Posterior cingulate gyrus (tissue), 11 donors: Measurements from ENCODE around the gene SMTNL1.

Experiments used
- DNase-seq, 10 donors: peaks; one replicate each; pipeline versions ENCODE4 v3.0.0 to v3.0.0-alpha.2; 2020 to 2021; ENCODE audit warnings: mixed read lengths in 3 of 10
- intact Hi-C: fragments of 100-400 bp; cut with DNase I; formaldehyde crosslinking; loops from one replicate; pipeline ENCODE4 v1.15.1; 2023

Gene SMTNL1

GRCh38 chr11:57542582-57542981 is 5.2 kb downstream of the SMTNL1 start:
- intact Hi-C loops: no loop called here
- DNase-seq: peak in 1 of 10 donors; percentile 37

- DNase-seq: peak in 1 of 10 donors; percentile 51
- intact Hi-C loops: no loop called here
Observed at GRCh38 chr11:57543593-57543992, 6.2 kb downstream of the SMTNL1 start.

- intact Hi-C loops: no loop called here
- no peak for DNase-seq
Observed at GRCh38 chr11:57544566-57544965, 7.2 kb downstream of the SMTNL1 start.

GRCh38 chr11:57545883-57546282 is 8.5 kb downstream of the SMTNL1 start:
- intact Hi-C loops: no loop called here
- peak in 1 of 10 donors; percentile 87 for DNase-seq

GRCh38 chr11:57546451-57546850 is 9.1 kb downstream of the SMTNL1 start:
- intact Hi-C loops: no loop called here
- DNase-seq: peak in 1 of 10 donors; percentile 81

- intact Hi-C loops: no loop called here
Observed at GRCh38 chr11:57546869-57547475, 9.6 kb downstream of the SMTNL1 start.

GRCh38 chr11:57547854-57548377 is 10.5 kb downstream of the SMTNL1 start:
- DNase-seq: peak in 1 of 10 donors; percentile 68

More at GRCh38 chr11:57546869-57547475, 9.6 kb downstream of the SMTNL1 start:
- no peak for DNase-seq

GRCh38 chr11:57549983-57550382 is 12.6 kb downstream of the SMTNL1 start:
- peak in 1 of 10 donors; percentile 52 for DNase-seq
- intact Hi-C loops: no loop called here

More at GRCh38 chr11:57547854-57548377, 10.5 kb downstream of the SMTNL1 start:
- intact Hi-C loops: no loop called here

GRCh38 chr11:57551941-57552340 is 14.5 kb downstream of the SMTNL1 start:
- DNase-seq: no peak
- intact Hi-C loops: no loop called here

- intact Hi-C loops: no loop called here
- DNase-seq: no peak
Observed at GRCh38 chr11:57552479-57552878, 15.1 kb downstream of the SMTNL1 start.

GRCh38 chr11:57555393-57555792 is 18.0 kb downstream of the SMTNL1 start:
- no peak for DNase-seq
- intact Hi-C loops: no loop called here

GRCh38 chr11:57556041-57556440 is 18.6 kb downstream of the SMTNL1 start:
- intact Hi-C loops: no loop called here
- DNase-seq: peak in 1 of 10 donors; percentile 31

GRCh38 chr11:57560146-57560545 is 22.8 kb downstream of the SMTNL1 start:
- intact Hi-C loops: no loop called here
- peak in 1 of 10 donors; percentile 11 for DNase-seq

GRCh38 chr11:57562596-57562995 is 25.2 kb downstream of the SMTNL1 start:
- DNase-seq: no peak
- intact Hi-C loops: no loop called here

GRCh38 chr11:57566005-57566904 is 28.9 kb downstream of the SMTNL1 start:
- intact Hi-C loops: loop anchor here (5.0 kb wide), 1 partner anchor 34 kb away; the partner anchor contains the start of gene TIMM10
- DNase-seq: peak in 1 of 10 donors; percentile 22

GRCh38 chr11:57566905-57567514 is 29.6 kb downstream of the SMTNL1 start:
- peak in 3 of 10 donors; percentile 14 to 67 (median 14) for DNase-seq

GRCh38 chr11:57567515-57568329 is 30.3 kb downstream of the SMTNL1 start, which contains the start of gene UBE2L6:
UBE2L6 (minus strand) TSS chr11:57567672; CDS start chr11:57567611, 61 bp downstream.
- intact Hi-C loops: loop anchor here (1.0 to 5.0 kb wide), 2 partner anchors 35 to 77 kb away; partner anchors contain the start of gene TIMM10
- DNase-seq: peak; percentile 51 to 96 (median 80)

More at GRCh38 chr11:57566905-57567514, 29.6 kb downstream of the SMTNL1 start:
- intact Hi-C loops: loop anchor here (5.0 kb wide), 1 partner anchor 35 kb away; the partner anchor contains the start of gene TIMM10

GRCh38 chr11:57568330-57568766 is 31.0 kb downstream of the SMTNL1 start:
- intact Hi-C loops: loop anchor here (1.0 to 5.0 kb wide), 2 partner anchors 36 to 76 kb away; partner anchors contain the start of gene TIMM10
- peak in 4 of 10 donors; percentile 13 to 87 (median 82) for DNase-seq

- DNase-seq: peak in 1 of 10 donors; percentile 21
- intact Hi-C loops: no loop called here
Observed at GRCh38 chr11:57571606-57572005, 34.2 kb downstream of the SMTNL1 start.
